SKM-1 (cell line): ENCODE data around the gene PRSS33.
A peak's percentile ranks its signal among the peaks of the same experiment; 100 is the strongest.

Source experiments
- DNase-seq: peaks from one replicate; lab custom pipeline; 2025; ENCODE audit not compliant: unreplicated experiment; lab: John Stamatoyannopoulos, UW

The PRSS33 gene

DNA sequence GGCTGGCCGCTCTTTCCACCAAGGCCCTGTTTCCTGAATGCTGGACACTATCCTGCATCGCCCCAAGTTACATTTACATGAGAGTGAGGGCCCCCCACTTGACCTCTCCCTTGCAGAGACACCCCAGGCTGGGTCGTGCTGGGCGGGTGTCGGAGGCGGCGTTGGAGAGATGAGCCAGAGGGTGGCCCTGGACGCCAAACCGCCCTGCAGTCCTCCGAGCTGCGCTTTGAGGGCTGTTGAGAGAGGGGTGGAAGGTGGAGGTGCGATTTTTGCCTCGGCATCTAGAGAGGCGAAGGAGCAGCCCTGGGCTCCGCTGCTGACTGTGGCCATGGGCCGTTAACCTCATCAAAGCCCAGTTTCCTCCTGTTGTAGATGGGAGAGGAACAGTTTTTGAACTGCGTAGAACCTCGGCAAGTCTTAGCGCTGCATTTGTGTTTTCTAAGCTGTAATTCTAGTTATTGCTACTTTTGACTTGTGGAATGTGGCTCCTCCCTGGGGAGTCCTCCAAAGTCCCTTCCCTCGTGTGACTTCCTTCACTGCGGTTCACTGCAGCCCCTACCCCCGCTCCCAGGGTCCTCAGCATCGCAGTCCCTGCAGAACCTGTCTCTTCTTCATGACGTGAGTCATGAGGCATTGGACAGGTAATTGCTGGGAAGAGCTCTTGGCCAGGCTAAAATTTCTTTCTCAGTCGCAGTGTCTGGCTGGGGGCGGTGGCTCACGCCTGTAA, 9.3 kb downstream of the PRSS33 start:
- DNase-seq: no peak

DNA sequence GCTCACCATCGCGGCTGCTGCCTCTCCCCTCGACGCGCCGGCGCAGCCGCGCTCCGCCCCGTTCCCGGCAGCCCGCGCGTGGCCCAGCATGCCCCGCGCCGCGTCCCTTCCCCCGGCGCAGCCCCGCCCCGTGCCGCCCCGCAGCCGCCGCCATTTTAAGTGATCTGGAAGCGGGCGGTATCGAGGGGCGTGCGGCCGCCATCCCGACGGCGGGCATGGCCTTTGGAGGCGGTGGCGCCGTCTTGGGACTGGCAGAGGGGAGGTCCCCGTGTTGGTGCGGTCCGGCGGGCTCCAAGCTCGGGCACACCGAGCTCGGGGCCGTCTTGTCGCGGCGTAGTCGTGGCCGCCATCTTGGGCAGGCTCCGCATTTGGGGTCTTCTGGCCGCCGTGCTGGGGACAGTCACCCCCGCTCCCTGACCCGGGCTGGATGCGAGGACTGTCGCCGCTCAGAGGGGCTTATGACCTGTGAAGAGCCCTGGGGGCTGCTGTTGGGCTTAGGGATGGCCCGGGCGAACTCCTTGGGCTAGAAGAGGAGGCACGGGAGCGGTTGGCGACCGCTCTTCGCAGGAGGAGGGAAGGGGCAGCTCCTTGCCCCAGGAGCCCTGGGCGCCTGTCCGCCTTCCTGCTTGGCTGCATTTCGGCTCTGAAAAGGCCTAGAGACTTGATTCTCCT, 10.0 kb downstream of the PRSS33 start, which contains the start of gene ELOB:
ELOB (minus strand) TSS at position 50 of the 672 bp plus-strand sequence; CDS start at position 9, 41 bp downstream.
- peak; percentile 54 for DNase-seq

- no peak for DNase-seq
Observed at GRCh38 chr16:2776500-2777139, 10.7 kb downstream of the PRSS33 start.

- DNase-seq: no peak
Observed at GRCh38 chr16:2775765-2776499, 11.4 kb downstream of the PRSS33 start.

DNA sequence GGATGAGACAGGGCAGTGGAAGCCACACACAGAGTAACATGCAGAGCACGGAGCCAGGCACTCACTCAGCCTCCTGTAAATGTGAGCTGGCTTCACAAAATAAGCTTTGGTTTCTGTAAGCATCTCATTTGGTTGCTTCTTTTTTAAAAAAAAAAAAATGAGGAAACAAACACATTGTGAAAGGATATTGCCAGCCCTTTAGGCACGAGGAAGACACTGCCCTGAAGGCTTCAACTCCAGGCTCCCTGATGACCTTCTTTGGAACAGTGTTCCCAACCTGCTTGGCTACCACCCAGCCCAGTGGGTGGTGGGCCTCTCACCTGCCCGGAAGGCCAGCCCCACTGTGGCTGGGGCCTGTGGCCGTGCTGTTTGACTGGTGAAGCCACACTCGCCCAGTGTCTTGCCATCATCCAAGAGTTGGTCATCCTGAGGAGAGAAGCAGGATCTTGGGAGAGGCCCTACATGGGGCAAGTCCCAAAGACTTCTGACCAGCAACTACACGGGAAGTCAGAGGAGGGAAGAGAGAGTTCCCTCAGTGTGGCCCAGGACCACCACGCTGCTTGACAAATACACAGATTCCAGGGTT, 12.1 kb downstream of the PRSS33 start:
- DNase-seq: no peak

DNA sequence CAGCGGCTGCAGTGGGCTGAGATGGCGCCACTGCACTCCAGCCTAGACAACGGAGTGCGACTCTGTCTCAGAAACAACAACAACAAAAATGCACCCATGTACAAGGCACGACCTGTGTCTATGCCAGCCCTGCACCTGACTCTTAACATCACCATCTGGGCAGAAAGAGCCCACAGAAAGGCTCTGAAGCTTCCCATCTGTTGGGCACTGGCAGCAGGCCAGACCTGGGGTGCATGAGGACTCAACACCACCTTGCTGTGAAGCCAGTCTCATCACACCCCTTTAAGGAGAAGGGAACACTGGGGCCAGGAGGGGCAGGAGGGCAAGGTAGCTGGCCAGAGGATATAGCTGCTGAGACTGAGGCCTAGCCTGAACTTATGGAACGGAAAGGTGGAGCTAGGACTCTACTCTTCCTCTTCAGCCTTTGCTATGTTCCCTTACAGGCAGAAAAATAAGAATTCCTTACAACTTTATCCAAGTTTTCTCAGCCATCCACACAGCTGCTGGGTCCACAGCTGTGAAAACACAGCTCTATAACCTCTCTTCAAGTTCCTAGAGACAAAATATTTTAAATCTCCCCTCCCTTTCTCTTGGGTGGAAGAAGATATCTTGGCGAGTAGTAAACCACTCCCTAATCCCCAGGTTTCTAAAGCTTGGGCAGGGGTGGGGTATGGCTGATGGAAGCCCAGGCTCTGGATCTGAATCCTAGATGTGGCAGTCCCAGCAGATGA, 13.0 kb downstream of the PRSS33 start:
- DNase-seq: no peak

DNA sequence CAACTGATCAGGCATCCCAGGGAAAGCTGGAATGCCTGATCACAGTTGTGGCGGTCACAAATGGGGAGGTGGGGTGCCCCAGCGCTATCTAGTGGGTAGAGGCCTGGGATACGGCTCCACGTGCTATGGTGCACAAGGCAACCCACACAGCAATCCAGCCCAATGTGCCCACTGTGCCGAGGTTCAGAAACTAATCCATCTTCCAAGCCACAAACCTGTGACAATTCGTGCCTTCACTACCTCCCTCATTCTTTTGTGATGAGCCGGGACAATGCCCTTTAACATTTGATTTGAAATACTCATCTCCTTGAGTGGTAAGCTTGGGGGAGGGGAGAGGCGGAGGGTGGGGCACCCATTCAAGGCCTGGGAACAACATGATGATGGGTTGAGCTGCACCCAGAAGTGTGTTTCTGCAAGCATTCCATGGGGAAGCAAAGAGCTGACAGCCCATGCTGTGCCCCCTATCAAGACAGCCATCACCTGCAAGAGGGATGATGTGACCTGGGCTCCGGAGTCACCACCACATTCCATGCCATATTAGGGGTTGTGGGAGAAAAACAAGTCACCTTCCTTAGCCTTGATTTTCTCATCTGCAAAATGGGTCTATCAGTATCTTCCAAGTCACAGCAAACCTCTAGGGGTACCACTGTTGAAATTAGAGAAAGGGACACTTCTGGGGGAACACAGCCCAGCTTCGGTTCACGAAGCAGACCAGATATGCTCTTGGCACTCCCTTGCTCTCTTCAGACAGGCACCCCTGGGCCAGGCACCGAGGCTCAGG, 14.0 kb downstream of the PRSS33 start:
- no peak for DNase-seq

GRCh38 chr16:2771496-2772402, 15.6 kb downstream of the PRSS33 start:
- no peak for DNase-seq

- no peak for DNase-seq
Observed at GRCh38 chr16:2770057-2770951, 17.1 kb downstream of the PRSS33 start.

DNA sequence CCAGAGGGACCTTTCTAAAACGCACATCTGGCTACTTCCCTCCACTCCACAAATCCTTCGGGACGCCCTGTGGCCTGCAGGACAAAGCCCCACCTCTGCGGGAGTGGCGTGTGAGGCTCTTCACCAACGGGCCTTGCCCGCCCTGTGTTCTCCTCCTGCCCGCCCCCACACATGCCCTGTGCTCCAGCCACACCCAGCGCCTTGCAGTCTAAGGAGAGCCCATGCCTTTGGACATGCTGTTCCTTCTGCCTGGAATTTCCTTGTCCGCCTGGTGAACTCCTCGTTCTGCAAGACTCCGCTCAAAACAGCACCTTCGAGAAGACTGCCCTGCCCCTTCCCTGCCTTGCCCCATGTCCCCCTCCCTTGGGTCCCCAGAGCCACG, 17.7 kb downstream of the PRSS33 start:
- no peak for DNase-seq

DNA sequence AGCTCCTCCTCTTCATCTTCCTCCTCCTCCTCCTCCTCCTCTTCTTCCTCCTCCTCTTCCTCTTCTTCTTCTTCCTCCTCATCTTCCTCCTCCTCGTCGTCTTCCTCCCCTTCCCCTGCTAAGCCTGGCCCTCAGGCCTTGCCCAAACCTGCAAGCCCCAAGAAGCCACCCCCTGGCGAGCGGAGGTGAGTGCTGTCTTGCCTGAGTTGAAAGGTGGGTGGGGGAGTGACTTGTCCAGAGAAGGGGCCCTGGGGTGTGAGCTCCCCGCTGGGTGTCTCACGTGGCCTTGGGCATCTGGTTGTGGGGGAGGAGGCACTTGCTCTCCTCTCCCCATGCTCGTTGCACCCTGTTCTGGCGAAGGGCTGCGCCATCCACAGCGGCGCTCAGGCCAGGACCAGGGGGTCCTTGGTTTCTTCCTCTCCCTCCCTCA, 18.2 kb downstream of the PRSS33 start:
- DNase-seq: no peak

- no peak for DNase-seq
Observed at GRCh38 chr16:2768403-2769089, 18.8 kb downstream of the PRSS33 start.

DNA sequence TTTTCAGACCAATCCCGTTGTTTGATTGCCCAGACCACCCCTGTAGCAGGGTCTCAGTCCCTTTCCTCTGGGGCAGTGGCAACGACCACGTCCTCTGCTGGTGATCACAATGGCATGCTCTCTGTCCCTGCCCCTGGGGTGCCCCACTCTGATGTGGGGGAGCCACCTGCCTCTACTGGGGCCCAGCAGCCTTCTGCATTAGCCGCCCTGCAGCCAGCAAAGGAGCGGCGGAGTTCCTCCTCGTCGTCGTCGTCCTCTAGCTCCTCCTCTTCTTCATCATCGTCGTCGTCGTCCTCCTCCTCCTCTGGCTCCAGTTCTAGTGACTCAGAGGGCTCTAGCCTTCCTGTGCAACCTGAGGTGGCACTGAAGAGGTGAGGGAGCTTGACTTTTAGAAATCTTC, 19.5 kb downstream of the PRSS33 start:
- DNase-seq: no peak

DNA sequence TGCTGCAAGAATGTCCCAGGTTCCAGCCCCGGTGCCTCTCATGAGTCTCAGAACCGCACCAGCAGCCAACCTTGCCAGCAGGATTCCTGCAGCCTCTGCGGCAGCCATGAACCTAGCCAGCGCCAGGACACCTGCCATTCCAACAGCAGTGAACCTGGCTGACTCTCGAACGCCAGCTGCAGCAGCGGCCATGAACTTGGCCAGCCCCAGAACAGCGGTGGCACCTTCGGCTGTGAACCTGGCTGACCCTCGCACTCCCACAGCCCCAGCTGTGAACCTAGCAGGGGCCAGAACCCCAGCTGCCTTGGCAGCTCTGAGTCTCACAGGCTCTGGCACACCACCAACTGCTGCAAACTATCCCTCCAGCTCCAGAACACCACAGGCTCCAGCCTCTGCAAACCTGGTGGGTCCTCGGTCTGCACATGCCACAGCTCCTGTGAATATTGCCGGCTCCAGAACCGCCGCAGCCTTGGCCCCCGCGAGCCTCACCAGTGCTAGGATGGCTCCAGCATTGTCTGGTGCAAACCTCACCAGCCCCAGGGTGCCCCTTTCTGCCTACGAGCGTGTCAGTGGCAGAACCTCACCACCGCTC, 20.1 kb downstream of the PRSS33 start:
- no peak for DNase-seq

DNA sequence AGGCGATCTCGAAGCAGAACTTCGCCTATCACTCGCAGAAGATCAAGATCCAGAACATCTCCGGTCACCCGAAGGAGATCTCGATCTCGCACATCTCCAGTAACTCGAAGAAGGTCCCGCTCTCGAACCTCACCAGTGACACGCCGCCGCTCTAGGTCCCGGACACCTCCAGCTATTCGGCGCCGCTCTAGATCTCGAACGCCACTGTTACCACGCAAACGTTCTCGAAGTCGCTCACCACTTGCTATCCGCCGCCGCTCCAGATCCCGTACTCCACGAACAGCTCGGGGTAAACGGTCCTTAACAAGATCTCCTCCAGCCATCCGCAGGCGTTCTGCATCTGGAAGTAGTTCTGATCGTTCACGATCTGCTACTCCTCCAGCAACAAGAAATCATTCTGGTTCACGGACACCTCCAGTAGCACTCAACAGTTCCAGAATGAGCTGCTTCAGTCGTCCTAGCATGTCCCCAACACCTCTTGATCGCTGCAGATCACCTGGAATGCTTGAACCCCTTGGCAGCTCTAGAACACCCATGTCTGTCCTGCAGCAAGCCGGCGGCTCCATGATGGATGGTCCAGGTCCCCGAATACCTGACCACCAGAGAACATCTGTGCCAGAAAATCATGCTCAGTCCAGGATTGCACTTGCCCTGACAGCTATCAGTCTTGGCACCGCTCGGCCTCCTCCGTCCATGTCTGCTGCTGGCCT, 20.8 kb downstream of the PRSS33 start:
- DNase-seq: no peak
